ENCODE measurements around the gene GBF1. TPM values are rescaled to one million over a fixed set of nuclear protein-coding genes. Genes with fewer than 3 reads are reported as not detected.

The GBF1 gene
- total RNA-seq, 1 donor = 38.0 TPM

- Histone ChIP-seq H3K9me3 (ENCODE audit: low read depth, low read length) (no peaks in the 10 kb centered on the region), H4K20me1 (ENCODE audit: insufficient read depth, low read length) (peaks cover 62% of the 10 kb centered on the region), H3K4me3 (ENCODE audit: insufficient read depth, low read length) (no peak overlapping the region), H3K4me2 (ENCODE audit: insufficient read depth, low read length) (no peak overlapping the region), H3K36me3 (ENCODE audit: insufficient read depth, low read length) (peaks cover 6% of the 10 kb centered on the region), H3K27me3 (ENCODE audit: insufficient read depth, low read length) (no peaks in the 10 kb centered on the region), H3K4me1 (ENCODE audit: insufficient read depth, low read length) (peaks cover 10% of the 10 kb centered on the region), H2AFZ (ENCODE audit: low read length) (no peak overlapping the region), H3K79me2 (ENCODE audit: insufficient read depth, low read length) (peaks cover 90% of the 10 kb centered on the region), H3K27ac (ENCODE audit: low read depth, low read length) (no peak overlapping the region)
- no peak for TF ChIP-seq CTCF (IDR thresholded peaks at IDR 0.05; ENCODE audit: extremely low read depth, low read depth, low read length)
- DNase-seq (ENCODE audit: insufficient read length, low spot score, missing footprints) = no peak
Measured at GRCh38 chr10:102284531-102284930, 39.2 kb downstream of the GBF1 start.

DNA sequence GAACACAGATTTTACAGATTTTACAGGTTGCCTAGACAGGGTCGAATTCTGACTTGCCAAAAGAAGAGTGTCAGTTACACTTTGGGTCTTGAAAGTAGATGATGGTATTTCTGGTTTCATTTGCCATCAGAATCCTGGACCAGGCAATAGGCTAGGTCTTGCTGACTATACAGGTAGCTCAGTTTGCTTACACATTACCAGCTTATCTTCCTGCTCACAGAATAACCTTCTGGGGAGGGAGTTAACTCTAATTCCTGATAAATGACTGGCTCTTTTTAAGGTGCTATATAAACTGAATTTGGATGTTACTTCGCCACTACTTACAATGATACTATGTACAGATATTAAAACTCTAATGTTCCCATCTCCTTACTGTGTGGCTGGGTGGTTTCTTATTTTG, 39.8 kb downstream of the GBF1 start:
- H2AFZ ChIP-seq (ENCODE audit: low read length) = no peak overlapping the region
- no peaks in the 10 kb centered on the region for H3K9me3 ChIP-seq (ENCODE audit: low read depth, low read length)
- H3K4me1 ChIP-seq (ENCODE audit: insufficient read depth, low read length) = peaks cover 9% of the 10 kb centered on the region
- TF ChIP-seq CTCF (IDR thresholded peaks at IDR 0.05; ENCODE audit: extremely low read depth, low read depth, low read length) = no peak
- peaks cover 61% of the 10 kb centered on the region for H4K20me1 ChIP-seq (ENCODE audit: insufficient read depth, low read length)
- no peaks in the 10 kb centered on the region for H3K27me3 ChIP-seq (ENCODE audit: insufficient read depth, low read length)
- no peak overlapping the region for H3K4me2 ChIP-seq (ENCODE audit: insufficient read depth, low read length)
- H3K79me2 ChIP-seq (ENCODE audit: insufficient read depth, low read length) = peaks cover 90% of the 10 kb centered on the region
- no peak overlapping the region for H3K4me3 ChIP-seq (ENCODE audit: insufficient read depth, low read length)
- no peak overlapping the region for H3K27ac ChIP-seq (ENCODE audit: low read depth, low read length)
- no peak for DNase-seq (ENCODE audit: insufficient read length, low spot score, missing footprints)
- peaks cover 6% of the 10 kb centered on the region for H3K36me3 ChIP-seq (ENCODE audit: insufficient read depth, low read length)

DNA sequence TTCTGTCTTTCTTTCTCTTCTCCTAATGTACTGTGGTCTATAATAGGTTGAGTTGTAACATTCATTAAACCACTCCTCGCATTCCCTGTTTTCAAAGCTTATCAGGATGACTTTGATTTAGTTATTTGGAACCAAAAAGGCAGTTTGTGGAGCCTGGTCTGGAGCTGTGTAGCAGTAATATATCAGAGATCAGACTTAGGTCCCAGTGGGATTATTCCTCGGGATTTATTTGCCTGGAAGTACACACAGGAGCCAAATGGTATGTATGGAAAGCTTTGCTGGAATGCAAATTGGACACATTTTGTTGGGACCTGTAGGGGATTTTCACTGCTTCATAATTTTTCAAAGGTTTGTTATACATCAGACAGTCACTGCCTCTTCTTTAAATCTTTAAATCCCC, 40.9 kb downstream of the GBF1 start:
- no peak for DNase-seq (ENCODE audit: insufficient read length, low spot score, missing footprints)
- no peak overlapping the region for H3K4me3 ChIP-seq (ENCODE audit: insufficient read depth, low read length)
- no peaks in the 10 kb centered on the region for H3K9me3 ChIP-seq (ENCODE audit: low read depth, low read length)
- H2AFZ ChIP-seq (ENCODE audit: low read length) = no peak overlapping the region
- H3K4me2 ChIP-seq (ENCODE audit: insufficient read depth, low read length) = no peak overlapping the region
- no peaks in the 10 kb centered on the region for H3K27me3 ChIP-seq (ENCODE audit: insufficient read depth, low read length)
- no peak for TF ChIP-seq CTCF (IDR thresholded peaks at IDR 0.05; ENCODE audit: extremely low read depth, low read depth, low read length)
- H4K20me1 ChIP-seq (ENCODE audit: insufficient read depth, low read length) = peaks cover 61% of the 10 kb centered on the region
- H3K4me1 ChIP-seq (ENCODE audit: insufficient read depth, low read length) = no peaks in the 10 kb centered on the region
- H3K36me3 ChIP-seq (ENCODE audit: insufficient read depth, low read length) = peaks cover 6% of the 10 kb centered on the region
- H3K79me2 ChIP-seq (ENCODE audit: insufficient read depth, low read length) = peaks cover 89% of the 10 kb centered on the region
- no peak overlapping the region for H3K27ac ChIP-seq (ENCODE audit: low read depth, low read length)

DNA sequence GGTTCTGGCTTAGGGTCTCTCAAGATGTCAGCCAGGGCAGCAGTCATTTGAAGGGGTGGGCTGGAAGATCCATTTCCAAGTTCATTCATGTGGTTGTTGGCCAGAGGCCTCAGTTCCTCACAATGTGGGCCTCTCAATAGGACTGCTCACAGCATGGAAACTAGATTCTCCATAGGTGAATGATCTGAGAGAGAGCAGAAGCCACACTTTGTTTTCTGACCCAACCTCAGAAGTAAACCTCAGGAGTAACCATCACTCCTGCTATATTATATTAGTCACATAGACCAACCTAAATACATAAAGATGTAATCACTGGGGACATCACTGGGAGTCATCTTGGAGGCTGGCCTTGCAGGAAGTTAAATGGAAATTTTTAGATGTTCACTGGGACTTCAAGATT, 42.2 kb downstream of the GBF1 start:
- TF ChIP-seq CTCF (IDR thresholded peaks at IDR 0.05; ENCODE audit: extremely low read depth, low read depth, low read length) = no peak
- Histone ChIP-seq H3K79me2 (ENCODE audit: insufficient read depth, low read length) (peaks cover 90% of the 10 kb centered on the region), H3K27me3 (ENCODE audit: insufficient read depth, low read length) (no peaks in the 10 kb centered on the region), H2AFZ (ENCODE audit: low read length) (no peak overlapping the region), H3K4me2 (ENCODE audit: insufficient read depth, low read length) (no peak overlapping the region), H3K4me1 (ENCODE audit: insufficient read depth, low read length) (no peaks in the 10 kb centered on the region), H4K20me1 (ENCODE audit: insufficient read depth, low read length) (peaks cover 66% of the 10 kb centered on the region), H3K4me3 (ENCODE audit: insufficient read depth, low read length) (no peak overlapping the region), H3K9me3 (ENCODE audit: low read depth, low read length) (no peaks in the 10 kb centered on the region), H3K27ac (ENCODE audit: low read depth, low read length) (peak overlapping the region; percentile 26), H3K36me3 (ENCODE audit: insufficient read depth, low read length) (peaks cover 5% of the 10 kb centered on the region)
- DNase-seq (ENCODE audit: insufficient read length, low spot score, missing footprints) = no peak

Measured in osteoblast (primary cell).